ENCODE measurements around the gene ALOXE3.

The ALOXE3 gene

GRCh38 chr17:8062435-8062806 is 55.9 kb downstream of the ALOXE3 start:
- TF ChIP-seq SIN3A (IDR thresholded peaks at IDR 0.05; ENCODE audit: borderline replicate concordance, insufficient read depth, low read length) (no peak), FOXP2 (optimal IDR thresholded peaks at IDR 0.05; ENCODE audit: borderline replicate concordance, extremely low read depth, extremely low read length, insufficient read depth) (no peak), TAF1 (IDR thresholded peaks at IDR 0.05; ENCODE audit: borderline replicate concordance, insufficient read depth, low read length) (no peak), REST (IDR thresholded peaks at IDR 0.05; ENCODE audit: insufficient read depth in 1 of 2, low read depth in 2 of 2, low read length in 2 of 2) (no peak), POLR2AphosphoS5 (IDR thresholded peaks at IDR 0.05; ENCODE audit: low read depth, low read length) (no peak)

- TF ChIP-seq REST (IDR thresholded peaks at IDR 0.05; ENCODE audit: insufficient read depth in 1 of 2, low read depth in 2 of 2, low read length in 2 of 2) (peak; percentile 49 to 87; a peak in 2 of 4 replicates), POLR2AphosphoS5 (IDR thresholded peaks at IDR 0.05; ENCODE audit: low read depth, low read length) (no peak), FOXP2 (optimal IDR thresholded peaks at IDR 0.05; ENCODE audit: borderline replicate concordance, extremely low read depth, extremely low read length, insufficient read depth) (no peak)
These were observed 58.0 kb downstream of the ALOXE3 start for GRCh38 chr17:8060274-8060673.

- TF ChIP-seq SIN3A (IDR thresholded peaks at IDR 0.05; ENCODE audit: borderline replicate concordance, insufficient read depth, low read length) (no peak), REST (IDR thresholded peaks at IDR 0.05; ENCODE audit: insufficient read depth in 1 of 2, low read depth in 2 of 2, low read length in 2 of 2) (no peak), TAF1 (IDR thresholded peaks at IDR 0.05; ENCODE audit: borderline replicate concordance, insufficient read depth, low read length) (no peak), POLR2AphosphoS5 (IDR thresholded peaks at IDR 0.05; ENCODE audit: low read depth, low read length) (no peak), FOXP2 (optimal IDR thresholded peaks at IDR 0.05; ENCODE audit: borderline replicate concordance, extremely low read depth, extremely low read length, insufficient read depth) (no peak)
These were observed 59.2 kb downstream of the ALOXE3 start for GRCh38 chr17:8059131-8059530.

- TF ChIP-seq POLR2AphosphoS5 (IDR thresholded peaks at IDR 0.05; ENCODE audit: low read depth, low read length) (no peak), TAF1 (IDR thresholded peaks at IDR 0.05; ENCODE audit: borderline replicate concordance, insufficient read depth, low read length) (no peak), SIN3A (IDR thresholded peaks at IDR 0.05; ENCODE audit: borderline replicate concordance, insufficient read depth, low read length) (no peak), FOXP2 (optimal IDR thresholded peaks at IDR 0.05; ENCODE audit: borderline replicate concordance, extremely low read depth, extremely low read length, insufficient read depth) (no peak), REST (IDR thresholded peaks at IDR 0.05; ENCODE audit: insufficient read depth in 1 of 2, low read depth in 2 of 2, low read length in 2 of 2) (no peak)
These were observed 60.6 kb downstream of the ALOXE3 start for GRCh38 chr17:8057691-8058114.

GRCh38 chr17:8056976-8057625 is 61.2 kb downstream of the ALOXE3 start:
- TF ChIP-seq SIN3A (IDR thresholded peaks at IDR 0.05; ENCODE audit: borderline replicate concordance, insufficient read depth, low read length): no peak

Data from PFSK-1 (cell line).